Skin epidermis (tissue), 12 donors: ENCODE results near the gene CNKSR3.

Experiments
- H3K27ac ChIP-seq, 21 experiments: fragments of 200-600 bp; sonication (generic) in 11 of 21; one replicate each; pipeline ENCODE4 v1.5.0; 2020; ENCODE audit warnings: mild to moderate bottlenecking in 3 of 21, inconsistent platforms in 2 of 21, moderate library complexity in 2 of 21
- H3K4me3 ChIP-seq, 7 experiments: fragments of 200-600 bp; sonication (generic) in 2 of 7; one replicate each; pipeline ENCODE4 v1.5.0; 2020; ENCODE audit warnings: inconsistent platforms in 2 of 7, mild to moderate bottlenecking in 2 of 7, moderate library complexity in 1 of 7

CNKSR3 gene

GRCh38 chr6:154506108-154506507 is 4.4 kb downstream of the CNKSR3 start:
- Histone ChIP-seq H3K4me3 (no peak overlapping the region), H3K27ac (no peak overlapping the region)

GRCh38 chr6:154504865-154505449 is 5.5 kb downstream of the CNKSR3 start:
- no peak overlapping the region for H3K27ac ChIP-seq
- H3K4me3 ChIP-seq: no peak overlapping the region

- no peak overlapping the region for H3K27ac ChIP-seq
- H3K4me3 ChIP-seq: no peak overlapping the region
These were observed 6.4 kb downstream of the CNKSR3 start for GRCh38 chr6:154504102-154504501.

GRCh38 chr6:154503658-154504057 is 6.8 kb downstream of the CNKSR3 start:
- no peak overlapping the region for H3K4me3 ChIP-seq
- no peak overlapping the region for H3K27ac ChIP-seq

GRCh38 chr6:154502553-154502952 is 7.9 kb downstream of the CNKSR3 start:
- no peak overlapping the region for H3K4me3 ChIP-seq
- H3K27ac ChIP-seq: no peak overlapping the region

- Histone ChIP-seq H3K4me3 (no peak overlapping the region), H3K27ac (no peak overlapping the region)
These were observed 9.0 kb downstream of the CNKSR3 start for GRCh38 chr6:154501578-154501868.

GRCh38 chr6:154500769-154501577 is 9.5 kb downstream of the CNKSR3 start:
- H3K4me3 ChIP-seq: no peak overlapping the region
- H3K27ac ChIP-seq: no peak overlapping the region

GRCh38 chr6:154499855-154500589 is 10.5 kb downstream of the CNKSR3 start:
- Histone ChIP-seq H3K4me3 (no peak overlapping the region), H3K27ac (no peak overlapping the region)

- Histone ChIP-seq H3K4me3 (no peak overlapping the region), H3K27ac (no peak overlapping the region)
These were observed 12.0 kb downstream of the CNKSR3 start for GRCh38 chr6:154498340-154498934.

- no peak overlapping the region for H3K27ac ChIP-seq
These were observed 13.5 kb downstream of the CNKSR3 start for GRCh38 chr6:154496793-154497517.

GRCh38 chr6:154496186-154496585 is 14.3 kb downstream of the CNKSR3 start:
- H3K27ac ChIP-seq: no peak overlapping the region
- H3K4me3 ChIP-seq: no peak overlapping the region

More at GRCh38 chr6:154496793-154497517, 13.5 kb downstream of the CNKSR3 start:
- no peak overlapping the region for H3K4me3 ChIP-seq

GRCh38 chr6:154494592-154495311 is 15.7 kb downstream of the CNKSR3 start:
- H3K4me3 ChIP-seq: no peak overlapping the region
- no peak overlapping the region for H3K27ac ChIP-seq

GRCh38 chr6:154491567-154492470 is 18.7 kb downstream of the CNKSR3 start:
- Histone ChIP-seq H3K27ac (no peak overlapping the region), H3K4me3 (no peak overlapping the region)

GRCh38 chr6:154489822-154490221 is 20.7 kb downstream of the CNKSR3 start:
- Histone ChIP-seq H3K27ac (no peak overlapping the region), H3K4me3 (no peak overlapping the region)

- no peak overlapping the region for H3K4me3 ChIP-seq
- H3K27ac ChIP-seq: no peak overlapping the region
These were observed 21.6 kb downstream of the CNKSR3 start for GRCh38 chr6:154488802-154489437.

- no peak overlapping the region for H3K4me3 ChIP-seq
- H3K27ac ChIP-seq: no peak overlapping the region
These were observed 22.3 kb downstream of the CNKSR3 start for GRCh38 chr6:154488248-154488593.

- H3K4me3 ChIP-seq: no peak overlapping the region
- no peak overlapping the region for H3K27ac ChIP-seq
These were observed 22.9 kb downstream of the CNKSR3 start for GRCh38 chr6:154487367-154488247.
